ENCODE results near the gene NUDT3.
"Not testable (repeated sequence)": the region's sequence is repeated elsewhere in the genome, so short reads cannot be mapped to it uniquely, and the experiment has no call there.

DNA sequence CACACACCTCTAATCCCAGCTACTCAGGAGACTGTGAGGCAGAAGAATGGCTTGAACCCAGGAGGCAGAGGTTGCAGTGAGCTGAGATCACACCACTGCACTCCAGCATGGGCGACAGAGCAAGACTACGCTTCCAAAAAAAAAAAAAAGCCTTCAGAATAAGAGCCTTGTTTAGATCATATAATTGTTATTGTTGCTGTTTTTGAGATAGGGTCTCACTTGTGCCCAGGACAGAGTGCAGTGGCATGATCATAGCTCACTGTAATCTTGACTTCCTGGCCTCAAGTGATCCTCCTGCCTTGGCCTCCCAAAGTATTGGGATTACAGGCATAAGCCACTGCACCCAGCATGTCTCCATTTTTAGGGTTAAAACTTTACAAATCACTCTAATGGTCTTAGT, 68.2 kb downstream of the NUDT3 start:
- TF ChIP-seq, protein P1, sequence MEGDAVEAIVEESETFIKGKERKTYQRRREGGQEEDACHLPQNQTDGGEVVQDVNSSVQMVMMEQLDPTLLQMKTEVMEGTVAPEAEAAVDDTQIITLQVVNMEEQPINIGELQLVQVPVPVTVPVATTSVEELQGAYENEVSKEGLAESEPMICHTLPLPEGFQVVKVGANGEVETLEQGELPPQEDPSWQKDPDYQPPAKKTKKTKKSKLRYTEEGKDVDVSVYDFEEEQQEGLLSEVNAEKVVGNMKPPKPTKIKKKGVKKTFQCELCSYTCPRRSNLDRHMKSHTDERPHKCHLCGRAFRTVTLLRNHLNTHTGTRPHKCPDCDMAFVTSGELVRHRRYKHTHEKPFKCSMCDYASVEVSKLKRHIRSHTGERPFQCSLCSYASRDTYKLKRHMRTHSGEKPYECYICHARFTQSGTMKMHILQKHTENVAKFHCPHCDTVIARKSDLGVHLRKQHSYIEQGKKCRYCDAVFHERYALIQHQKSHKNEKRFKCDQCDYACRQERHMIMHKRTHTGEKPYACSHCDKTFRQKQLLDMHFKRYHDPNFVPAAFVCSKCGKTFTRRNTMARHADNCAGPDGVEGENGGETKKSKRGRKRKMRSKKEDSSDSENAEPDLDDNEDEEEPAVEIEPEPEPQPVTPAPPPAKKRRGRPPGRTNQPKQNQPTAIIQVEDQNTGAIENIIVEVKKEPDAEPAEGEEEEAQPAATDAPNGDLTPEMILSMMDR (IDR thresholded peaks at IDR 0.05), result not testable (repeated sequence)
- not testable (repeated sequence) for TF ChIP-seq POLR2A (IDR thresholded peaks at IDR 0.05); EP300 (IDR thresholded peaks at IDR 0.05; ENCODE audit: low read depth); POLR2AphosphoS5 (IDR thresholded peaks at IDR 0.05)

Measured in transverse colon (tissue), 4 donors.